ENCODE data around the gene NMD3.

GRCh38 chr3:161220850-161221753, at the start of gene NMD3:
- TF ChIP-seq CTCF (IDR thresholded peaks at IDR 0.05; ENCODE audit: low read length), result no peak
- no peak for TF ChIP-seq EZH2 (IDR thresholded peaks at IDR 0.05; ENCODE audit: borderline replicate concordance, low read length)
